Measurements from ENCODE around the gene TENM3.

GRCh38 chr4:182629096-182629495 is 385.9 kb downstream of the TENM3 start:
- TF ChIP-seq CTCF (IDR thresholded peaks at IDR 0.05) (no peak), POLR2A (IDR thresholded peaks at IDR 0.05) (no peak)

Data from testis (tissue), 2 donors.